ENCODE measurements around the gene SPTA1. TPM values are rescaled to one million over a fixed set of nuclear protein-coding genes. Genes with fewer than 3 reads are reported as not detected.
"Not testable (repeated sequence)": the region's sequence is repeated elsewhere in the genome, so short reads cannot be mapped to it uniquely, and the experiment has no call there.

SPTA1 gene
- total and polyA plus RNA-seq, 2 of the 8 experiments (the other 6 are each of a cell fraction or from before 2014, with no cell fraction given) = not detected

DNA sequence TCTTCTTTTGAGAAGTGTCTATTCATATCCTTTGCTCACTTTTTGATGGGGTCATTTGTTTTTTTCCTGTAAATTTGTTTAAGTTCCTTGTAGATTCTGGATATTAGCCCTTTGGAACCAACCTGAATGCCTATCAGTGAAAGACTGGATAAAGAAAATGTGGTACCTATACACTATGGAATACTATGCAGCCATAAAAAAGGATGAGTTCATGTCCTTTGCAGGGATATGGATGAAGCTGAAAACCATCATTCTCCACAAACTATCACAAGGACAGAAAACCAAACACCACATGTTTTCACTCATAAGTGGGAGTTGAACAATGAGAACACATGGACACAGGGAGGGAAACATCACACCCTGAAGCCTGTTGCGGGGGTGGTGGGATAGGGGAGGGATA lies 1.8 kb upstream of the SPTA1 start:
- H2AK5ac ChIP-seq (ENCODE audit: low read depth, low read length); H3K27me3 ChIP-seq (replicated peaks in 1 of 4; ENCODE audit: control insufficient read depth in 3 of 4, extremely low read depth in 1 of 4, insufficient read depth in 3 of 4, low read length in 3 of 4); DNase-seq (ENCODE audit: low read depth in 1 of 2, low spot score in 2 of 2); H2BK15ac ChIP-seq (ENCODE audit: low read length); H3K23me2 ChIP-seq (ENCODE audit: low read depth, low read length); H4K5ac ChIP-seq (ENCODE audit: insufficient read length, low read depth, low read length); FAIRE-seq; H4K20me1 ChIP-seq (replicated peaks in 1 of 2; ENCODE audit: control insufficient read depth in 1 of 2, insufficient read depth in 2 of 2, low read length in 2 of 2); H3K9ac ChIP-seq (replicated peaks in 1 of 4; ENCODE audit: extremely low read depth in 1 of 4, low read depth in 3 of 4, low read length in 3 of 4); H3K23ac ChIP-seq (ENCODE audit: insufficient read length); H3K4me2 ChIP-seq (ENCODE audit: insufficient read depth in 1 of 2, low read depth in 2 of 2, low read length in 2 of 2); CTCF ChIA-PET (ENCODE audit: partially characterized antibody); H3K4ac ChIP-seq (replicated peaks; ENCODE audit: insufficient read length, low read depth, low read length); H3K79me2 ChIP-seq (ENCODE audit: control insufficient read depth in 1 of 2, insufficient read depth in 2 of 2, low read length in 2 of 2); H3K79me1 ChIP-seq (ENCODE audit: low read depth, low read length); H3K56ac ChIP-seq (replicated peaks; ENCODE audit: insufficient read length, low read depth, low read length); H3K36me3 ChIP-seq (ENCODE audit: control insufficient read depth in 2 of 4, insufficient read depth in 4 of 4, low read length in 3 of 4); H2BK5ac ChIP-seq (ENCODE audit: low read depth, low read length); H3K14ac ChIP-seq (ENCODE audit: insufficient read length); H3K4me1 ChIP-seq (replicated peaks in 1 of 4; ENCODE audit: control insufficient read depth in 3 of 4, insufficient read depth in 4 of 4, low read length in 3 of 4); H2BK20ac ChIP-seq (ENCODE audit: low read length); H3K9me3 ChIP-seq (ENCODE audit: insufficient read depth in 2 of 2, low read depth in 1 of 2, low read length in 1 of 2); H4K8ac ChIP-seq (ENCODE audit: extremely low read depth, insufficient read depth, low read length); H3K27ac ChIP-seq (ENCODE audit: low read depth, low read length); H3K4me3 ChIP-seq (ENCODE audit: extremely low read depth in 1 of 4, insufficient read depth in 2 of 4, low read depth in 3 of 4, low read length in 4 of 4); POLR2A ChIA-PET (ENCODE audit: partially characterized antibody); H3K18ac ChIP-seq (ENCODE audit: extremely low read depth, low read length); H2BK120ac ChIP-seq (replicated peaks; ENCODE audit: low read depth, low read length); H2AFZ ChIP-seq (ENCODE audit: low read length); H4K91ac ChIP-seq (replicated peaks; ENCODE audit: insufficient read length, low read length); H2BK12ac ChIP-seq (ENCODE audit: low read depth, low read length): not testable (repeated sequence)
- WGBS, 2 experiments (ENCODE audit: extremely low coverage in 1 of 2, insufficient coverage in 1 of 2, insufficient read length in 1 of 2, insufficient replicate concordance in 2 of 2, low coverage in 1 of 2, low lambda C conversion rate in 2 of 2, missing lambda C conversion rate in 1 of 2) = 91% methylated on average over 1 of the region's 1 CpG; no CpG with 5 or more reads in 1 of the 2 experiments
